AG10803 (cell line): Measurements from ENCODE around the gene FLRT2.
A peak's percentile ranks its signal among the peaks of the same experiment; 100 is the strongest.

Experiments
- DNase-seq: peaks from one replicate; pipeline ENCODE4 v3.0.0; 2010; ENCODE audit warnings: low read depth
- H3K4me3 ChIP-seq: 2 replicates; pipeline ENCODE4 v1.5.1; 2011; ENCODE audit warnings: mild to moderate bottlenecking, low read length, control low read depth
- TF ChIP-seq, protein P1 (sequence below): conservative IDR thresholded peaks from 2 replicates; pipeline ENCODE4 v1.5.1; 2011; ENCODE audit warnings: mild to moderate bottlenecking, low read length, control low read depth, inconsistent platforms

The FLRT2 gene

DNA sequence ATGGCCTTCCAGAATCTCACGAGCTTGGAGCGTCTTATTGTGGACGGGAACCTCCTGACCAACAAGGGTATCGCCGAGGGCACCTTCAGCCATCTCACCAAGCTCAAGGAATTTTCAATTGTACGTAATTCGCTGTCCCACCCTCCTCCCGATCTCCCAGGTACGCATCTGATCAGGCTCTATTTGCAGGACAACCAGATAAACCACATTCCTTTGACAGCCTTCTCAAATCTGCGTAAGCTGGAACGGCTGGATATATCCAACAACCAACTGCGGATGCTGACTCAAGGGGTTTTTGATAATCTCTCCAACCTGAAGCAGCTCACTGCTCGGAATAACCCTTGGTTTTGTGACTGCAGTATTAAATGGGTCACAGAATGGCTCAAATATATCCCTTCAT lies 92.2 kb downstream of the FLRT2 start:
- TF ChIP-seq, protein P1, sequence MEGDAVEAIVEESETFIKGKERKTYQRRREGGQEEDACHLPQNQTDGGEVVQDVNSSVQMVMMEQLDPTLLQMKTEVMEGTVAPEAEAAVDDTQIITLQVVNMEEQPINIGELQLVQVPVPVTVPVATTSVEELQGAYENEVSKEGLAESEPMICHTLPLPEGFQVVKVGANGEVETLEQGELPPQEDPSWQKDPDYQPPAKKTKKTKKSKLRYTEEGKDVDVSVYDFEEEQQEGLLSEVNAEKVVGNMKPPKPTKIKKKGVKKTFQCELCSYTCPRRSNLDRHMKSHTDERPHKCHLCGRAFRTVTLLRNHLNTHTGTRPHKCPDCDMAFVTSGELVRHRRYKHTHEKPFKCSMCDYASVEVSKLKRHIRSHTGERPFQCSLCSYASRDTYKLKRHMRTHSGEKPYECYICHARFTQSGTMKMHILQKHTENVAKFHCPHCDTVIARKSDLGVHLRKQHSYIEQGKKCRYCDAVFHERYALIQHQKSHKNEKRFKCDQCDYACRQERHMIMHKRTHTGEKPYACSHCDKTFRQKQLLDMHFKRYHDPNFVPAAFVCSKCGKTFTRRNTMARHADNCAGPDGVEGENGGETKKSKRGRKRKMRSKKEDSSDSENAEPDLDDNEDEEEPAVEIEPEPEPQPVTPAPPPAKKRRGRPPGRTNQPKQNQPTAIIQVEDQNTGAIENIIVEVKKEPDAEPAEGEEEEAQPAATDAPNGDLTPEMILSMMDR: no peak
- no peak overlapping the region for H3K4me3 ChIP-seq

GRCh38 chr14:85622986-85623685 lies 93.2 kb downstream of the FLRT2 start:
- TF ChIP-seq, protein P1: no peak
- no peak overlapping the region for H3K4me3 ChIP-seq
- no peak for DNase-seq

More for the DNA sequence above, 92.2 kb downstream of the FLRT2 start:
- no peak for DNase-seq

GRCh38 chr14:85625925-85626585 lies 96.1 kb downstream of the FLRT2 start:
- TF ChIP-seq, protein P1: no peak
- no peak for DNase-seq
- no peak overlapping the region for H3K4me3 ChIP-seq

DNA sequence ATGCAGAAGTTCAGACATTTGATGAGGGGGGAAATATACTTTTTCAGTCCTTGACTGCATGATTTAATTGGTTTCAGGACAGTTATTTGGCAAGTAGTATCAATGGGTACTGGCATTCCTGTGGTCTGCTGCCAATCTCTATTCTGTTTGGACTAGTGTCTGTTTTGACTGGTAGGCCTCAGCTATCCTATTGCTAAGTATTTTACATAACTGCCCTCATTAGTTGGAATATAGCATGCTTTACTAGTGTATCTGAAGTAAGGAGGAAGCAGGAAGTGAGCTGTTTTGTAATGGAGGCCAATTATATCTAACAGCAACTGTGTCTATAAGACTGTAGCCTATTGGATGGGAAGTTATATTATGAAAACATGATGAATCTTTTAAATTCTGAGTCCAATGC lies 104.3 kb downstream of the FLRT2 start:
- peak; percentile 35 for DNase-seq
- TF ChIP-seq, protein P1: no peak
- no peak overlapping the region for H3K4me3 ChIP-seq

GRCh38 chr14:85644211-85644610 lies 114.3 kb downstream of the FLRT2 start:
- no peak overlapping the region for H3K4me3 ChIP-seq
- TF ChIP-seq, protein P1: no peak
- DNase-seq: no peak

- TF ChIP-seq, protein P1: no peak
- no peak overlapping the region for H3K4me3 ChIP-seq
- DNase-seq: no peak
Measured at GRCh38 chr14:85653029-85653428, 123.1 kb downstream of the FLRT2 start.
